ENCODE data around the gene CACNA1C. TPM values are rescaled to one million over a fixed set of nuclear protein-coding genes. Genes with fewer than 3 reads are reported as not detected.

Gene CACNA1C
- total and polyA plus RNA-seq, 2 of the 4 experiments (the other 2 are of a cell fraction) = 1.6 to 2.6 TPM

GRCh38 chr12:2227360-2227759 lies 174.6 kb downstream of the CACNA1C start:
- no peaks in the 10 kb centered on the region for H3K36me3 ChIP-seq (ENCODE audit: control insufficient read depth, insufficient read depth, low read length)
- no peak overlapping the region for H2AFZ ChIP-seq (replicated peaks; ENCODE audit: low read length, poor library complexity)
- BruUV-seq (replicated peaks) = no TSS peak
- H3K18ac ChIP-seq (ENCODE audit: low read depth, low read length) = no peak overlapping the region
- no peak overlapping the region for H2BK120ac ChIP-seq (ENCODE audit: low read depth, low read length)
- no peaks in the 10 kb centered on the region for H3K9me3 ChIP-seq (ENCODE audit: control insufficient read depth, insufficient read depth, low read length)
- no peak overlapping the region for H2BK20ac ChIP-seq (ENCODE audit: low read depth, low read length)
- TF ChIP-seq MXI1 (IDR thresholded peaks at IDR 0.05; ENCODE audit: borderline replicate concordance, low read depth, low read length) = no peak
- no peak for TF ChIP-seq FOS (IDR thresholded peaks at IDR 0.05; ENCODE audit: low read depth, low read length)
- TF ChIP-seq MAFK (IDR thresholded peaks at IDR 0.05; ENCODE audit: low read depth, low read length) = no peak
- ChIA-PET POLR2A (ENCODE audit: unreplicated experiment) (no interaction called here), CTCF (no interaction called here)
- ATAC-seq (ENCODE audit: low read depth) (no peak), DNase-seq (no peak)
- in situ Hi-C loops (cut with MboI; ENCODE audit: low sequenced_read_pairs) = no loop called here
- H2AK5ac ChIP-seq (ENCODE audit: low read depth, low read length) = no peak overlapping the region
- H3K27ac ChIP-seq (ENCODE audit: insufficient read depth, low read length) = no peak overlapping the region
- intact Hi-C loops (cut with micrococcal nuclease) = no loop called here
- no CpG with 5 or more reads among the region's 1 CpG for WGBS, 2 experiments (ENCODE audit: extremely low coverage in 2 of 2, insufficient read length in 1 of 2)
- no peak overlapping the region for H3K56ac ChIP-seq (ENCODE audit: extremely low read depth, insufficient read depth, low read length)
- H2BK15ac ChIP-seq (ENCODE audit: low read depth, low read length) = no peak overlapping the region
- no peaks in the 10 kb centered on the region for H3K27me3 ChIP-seq (ENCODE audit: control insufficient read depth, insufficient read depth, low read length)
- H3K4me3 ChIP-seq (ENCODE audit: insufficient read depth, low read depth, low read length) = no peak overlapping the region
- dilution Hi-C loops (cut with HindIII; ENCODE audit: low sequenced_read_pairs, unreplicated experiment) = no loop called here
- H3K79me1 ChIP-seq (ENCODE audit: low read depth in 1 of 2, low read length in 2 of 2) = no peaks in the 10 kb centered on the region
- H3K4me2 ChIP-seq (ENCODE audit: low read depth, low read length) = no peak overlapping the region
- H4K5ac ChIP-seq (ENCODE audit: low read depth, low read length) = no peak overlapping the region
- no peak overlapping the region for H4K8ac ChIP-seq (ENCODE audit: low read depth in 2 of 2, low read length in 2 of 2)
- H2BK5ac ChIP-seq (ENCODE audit: low read depth, low read length, poor library complexity, severe bottlenecking) = no peak overlapping the region
- no peak overlapping the region for H2AK9ac ChIP-seq (replicated peaks; ENCODE audit: low read depth, low read length, poor library complexity)
- H3K4ac ChIP-seq (ENCODE audit: low read depth, low read length) = no peak overlapping the region
- H4K91ac ChIP-seq (ENCODE audit: insufficient read depth, low read depth, low read length) = no peak overlapping the region
- H3K9me1 ChIP-seq (ENCODE audit: insufficient read depth, low read length) = no peaks in the 10 kb centered on the region; the same call in 1 of the 2 replicates
- H3K23ac ChIP-seq (ENCODE audit: low read depth, low read length) = no peak overlapping the region
- H4K20me1 ChIP-seq (ENCODE audit: insufficient read depth, low read length) = no peaks in the 10 kb centered on the region
- no peak overlapping the region for H3K9ac ChIP-seq (ENCODE audit: low read depth, low read length)
- no peak overlapping the region for H3K14ac ChIP-seq (replicated peaks; ENCODE audit: low read depth, low read length)
- peaks cover 8% of the 10 kb centered on the region for H3K4me1 ChIP-seq (ENCODE audit: control insufficient read depth, insufficient read depth, low read length)

Measured in IMR-90 (cell line).